Endodermal cell (in vitro differentiated cells): Measurements from ENCODE around the gene CAMTA1. TPM values are rescaled to one million over a fixed set of nuclear protein-coding genes. Genes with fewer than 3 reads are reported as not detected.

Source experiments
- DNase-seq: peaks from one replicate; pipeline ENCODE4 v3.0.0-alpha.2; 2017
- H3K27ac ChIP-seq: 2 replicates; pipeline ENCODE4 v1.5.1; 2013; ENCODE audit warnings: mild to moderate bottlenecking, low read depth, low read length, moderate library complexity
- H3K27me3 ChIP-seq: 2 replicates; pipeline ENCODE4 v1.6.1; 2013; ENCODE audit warnings: mild to moderate bottlenecking, low read length, moderate library complexity; ENCODE audit not compliant: insufficient read depth, control insufficient read depth, poor library complexity, severe bottlenecking
- H3K36me3 ChIP-seq: 2 replicates; pipeline ENCODE4 v1.7.0; 2013; ENCODE audit warnings: mild to moderate bottlenecking, low read length, moderate library complexity; ENCODE audit not compliant: control insufficient read depth, insufficient read depth
- H3K4me1 ChIP-seq: one replicate; pipeline ENCODE4 v1.7.0; 2013; ENCODE audit warnings: low read length; ENCODE audit not compliant: control insufficient read depth, insufficient read depth
- H3K4me3 ChIP-seq: 2 replicates; pipeline ENCODE4 v1.5.1; 2013; ENCODE audit warnings: mild to moderate bottlenecking, low read length, moderate library complexity
- H3K9ac ChIP-seq: 2 replicates; pipeline ENCODE4 v1.6.1; 2013; ENCODE audit warnings: mild to moderate bottlenecking, low read length, moderate library complexity; ENCODE audit not compliant: poor library complexity, severe bottlenecking; ENCODE audit errors: extremely low read depth
- H3K9me3 ChIP-seq: 2 replicates; pipeline ENCODE4 v1.6.1; 2013; ENCODE audit warnings: mild to moderate bottlenecking, low read length, moderate library complexity; ENCODE audit not compliant: control insufficient read depth
- H3K27ac Mint-ChIP-seq: 2 replicates; pipeline ENCODE4 v1.8.0; 2020; ENCODE audit warnings: mixed read lengths
- H3K27me3 Mint-ChIP-seq: 2 replicates; pipeline ENCODE4 v1.8.0; 2021; ENCODE audit warnings: mild to moderate bottlenecking, mixed read lengths; ENCODE audit not compliant: insufficient read depth
- H3K36me3 Mint-ChIP-seq: 2 replicates; pipeline ENCODE4 v1.8.0; 2020; ENCODE audit warnings: low read depth, mixed read lengths
- H3K4me1 Mint-ChIP-seq: 2 replicates; pipeline ENCODE4 v1.8.0; 2020; ENCODE audit warnings: mixed read lengths
- H3K4me3 Mint-ChIP-seq: 2 replicates; pipeline ENCODE4 v1.8.0; 2020; ENCODE audit warnings: mild to moderate bottlenecking, moderate library complexity, mixed read lengths
- H3K9me3 Mint-ChIP-seq: 2 replicates; pipeline ENCODE4 v1.8.0; 2020; ENCODE audit warnings: mild to moderate bottlenecking, mixed read lengths
- CTCF ChIP-seq: fragments of 200-600 bp; sonication (generic); conservative IDR thresholded peaks from 2 replicates; pipeline ENCODE4 v1.5.0; 2021; ENCODE audit warnings: antibody characterized with exemption, mild to moderate bottlenecking
- WGBS, 2 experiments: methylation state at CpG; one replicate each; pipeline versions ENCODE4 v1.1.5 to v1.1.7; 2013; ENCODE audit warnings: missing lambda C conversion rate in 2 of 2, mixed read lengths in 1 of 2; ENCODE audit not compliant: insufficient coverage in 1 of 2, insufficient read length in 1 of 2; 5-methylcytosine and 5-hydroxymethylcytosine counted together
- total RNA-seq, 2 donors: library from RNA; stranded (reverse); fragmentation: NEBNext Ultra II Directional in 1 of 2; extraction: Animal tissue kit (Norgen Biotek cat#: 25700) in 1 of 2; gene quantifications; 2 replicates in 1 of 2; 3 replicates in 1 of 2; pipeline ENCODE4 v1.2.1, GENCODE V29; 2021

The CAMTA1 gene
- total RNA-seq, 2 donors from 2014 or later = 123 to 137 TPM

- no peak for DNase-seq
- no peak for TF ChIP-seq CTCF
- H3K4me3 Mint-ChIP-seq = no peak overlapping the region
- no peaks in the 10 kb centered on the region for H3K36me3 ChIP-seq
- 92 to 93% methylated on average over 13 to 16 of the region's 16 CpGs for WGBS, 2 experiments
- H3K9me3 ChIP-seq = no peaks in the 10 kb centered on the region
- no peaks in the 10 kb centered on the region for H3K9me3 Mint-ChIP-seq
- no peaks in the 10 kb centered on the region for H3K27me3 Mint-ChIP-seq
- H3K27me3 ChIP-seq = no peaks in the 10 kb centered on the region
- no peak overlapping the region for H3K4me3 ChIP-seq
- peaks cover 3% of the 10 kb centered on the region for H3K4me1 Mint-ChIP-seq
- H3K27ac ChIP-seq = no peak overlapping the region
- H3K27ac Mint-ChIP-seq = no peak overlapping the region
- no peak overlapping the region for H3K9ac ChIP-seq
- no peaks in the 10 kb centered on the region for H3K36me3 Mint-ChIP-seq
- no peaks in the 10 kb centered on the region for H3K4me1 ChIP-seq
These were observed 255.9 kb downstream of the CAMTA1 start for GRCh38 chr1:7040969-7041695.

- Histone ChIP-seq H3K4me1 (no peaks in the 10 kb centered on the region), H3K27ac (no peak overlapping the region), H3K9me3 (no peaks in the 10 kb centered on the region), H3K9ac (no peak overlapping the region), H3K27me3 (no peaks in the 10 kb centered on the region), H3K4me3 (no peak overlapping the region), H3K36me3 (no peaks in the 10 kb centered on the region)
- Mint-ChIP-seq H3K4me1 (peaks cover 3% of the 10 kb centered on the region), H3K9me3 (no peaks in the 10 kb centered on the region), H3K4me3 (no peak overlapping the region), H3K36me3 (no peaks in the 10 kb centered on the region), H3K27me3 (no peaks in the 10 kb centered on the region), H3K27ac (no peak overlapping the region)
- TF ChIP-seq CTCF = peak; percentile 79
- peak; percentile 61 for DNase-seq
- WGBS, 2 experiments = 67 to 71% methylated on average over 11 to 17 of the region's 17 CpGs
These were observed 257.3 kb downstream of the CAMTA1 start for GRCh38 chr1:7042322-7043190.

- Histone ChIP-seq H3K9me3 (no peaks in the 10 kb centered on the region), H3K36me3 (no peaks in the 10 kb centered on the region), H3K27ac (no peak overlapping the region), H3K9ac (no peak overlapping the region), H3K4me1 (no peaks in the 10 kb centered on the region), H3K4me3 (no peak overlapping the region), H3K27me3 (no peaks in the 10 kb centered on the region)
- no peaks in the 10 kb centered on the region for H3K9me3 Mint-ChIP-seq
- H3K4me1 Mint-ChIP-seq = peaks cover 3% of the 10 kb centered on the region
- TF ChIP-seq CTCF = no peak
- no peak overlapping the region for H3K27ac Mint-ChIP-seq
- DNase-seq = peak; percentile 42
- H3K36me3 Mint-ChIP-seq = no peaks in the 10 kb centered on the region
- H3K27me3 Mint-ChIP-seq = no peaks in the 10 kb centered on the region
- no peak overlapping the region for H3K4me3 Mint-ChIP-seq
- 83 to 86% methylated on average over 5 to 6 of the region's 6 CpGs for WGBS, 2 experiments
These were observed 257.9 kb downstream of the CAMTA1 start for GRCh38 chr1:7043191-7043549.
